ENCODE data around the gene FBXW2. TPM values are rescaled to one million over a fixed set of nuclear protein-coding genes. Genes with fewer than 3 reads are reported as not detected.

Gene FBXW2
- total and polyA plus RNA-seq, 7 experiments from 2014 or later = 31.5 to 90.3 (median 77.5) TPM

GRCh38 chr9:120737416-120738165 lies 55.6 kb downstream of the FBXW2 start:
- no peak for ATAC-seq
- peaks cover 0 to 3% of the 10 kb centered on the region in 2 donors for H3K4me1 ChIP-seq (ENCODE audit: control insufficient read depth in 2 of 2, insufficient read depth in 2 of 2, low read length in 2 of 2)
- H3K9me3 Mint-ChIP-seq = no peaks in the 10 kb centered on the region
- H3K27ac ChIP-seq (ENCODE audit: low read depth, low read length) = no peak overlapping the region
- H3K27ac Mint-ChIP-seq = no peak overlapping the region
- no peaks in the 10 kb centered on the region for H3K36me3 ChIP-seq (ENCODE audit: control insufficient read depth in 2 of 3, insufficient read depth in 3 of 3, low read length in 3 of 3)
- DNase-seq = no peak
- H3K4me3 Mint-ChIP-seq = no peak overlapping the region
- H3K27me3 Mint-ChIP-seq = no peaks in the 10 kb centered on the region
- peaks cover 0 to 3% (median 0%) of the 10 kb centered on the region in 5 donors for H3K36me3 Mint-ChIP-seq
- POLR2A ChIA-PET = interaction anchor here (0.7 kb wide), 1 partner anchor 358 kb away, joined by 3 read pairs; no protein-coding TSS in a partner anchor
- no peaks in the 10 kb centered on the region for H3K27me3 ChIP-seq (ENCODE audit: control insufficient read depth in 2 of 2, insufficient read depth in 2 of 2, low read length in 2 of 2)
- CTCF ChIA-PET = no interaction called here
- no peaks in the 10 kb centered on the region for H3K9me3 ChIP-seq (ENCODE audit: control insufficient read depth in 2 of 3, low read length in 3 of 3)
- H3K4me1 Mint-ChIP-seq = peaks cover 0 to 6% (median 5%) of the 10 kb centered on the region in 7 donors
- no peak overlapping the region for H3K4me3 ChIP-seq (ENCODE audit: low read length)
- intact Hi-C loops (cut with micrococcal nuclease) = no loop called here

GRCh38 chr9:120736881-120737280 lies 56.3 kb downstream of the FBXW2 start:
- Mint-ChIP-seq H3K4me3 (no peak overlapping the region), H3K27ac (no peak overlapping the region), H3K4me1 (peaks cover 0 to 6% (median 5%) of the 10 kb centered on the region in 7 donors), H3K36me3 (peaks cover 0 to 3% (median 0%) of the 10 kb centered on the region in 5 donors), H3K27me3 (no peaks in the 10 kb centered on the region), H3K9me3 (no peaks in the 10 kb centered on the region)
- Histone ChIP-seq H3K9me3 (ENCODE audit: control insufficient read depth in 2 of 3, low read length in 3 of 3) (no peaks in the 10 kb centered on the region), H3K4me1 (ENCODE audit: control insufficient read depth in 2 of 2, insufficient read depth in 2 of 2, low read length in 2 of 2) (peaks cover 0 to 3% of the 10 kb centered on the region in 2 donors), H3K4me3 (ENCODE audit: low read length) (no peak overlapping the region), H3K27me3 (ENCODE audit: control insufficient read depth in 2 of 2, insufficient read depth in 2 of 2, low read length in 2 of 2) (no peaks in the 10 kb centered on the region), H3K36me3 (ENCODE audit: control insufficient read depth in 2 of 3, insufficient read depth in 3 of 3, low read length in 3 of 3) (no peaks in the 10 kb centered on the region), H3K27ac (ENCODE audit: low read depth, low read length) (no peak overlapping the region)
- intact Hi-C loops (cut with micrococcal nuclease) = no loop called here
- CTCF ChIA-PET = no interaction called here
- POLR2A ChIA-PET = interaction anchor here (0.7 to 1.4 kb wide), 2 partner anchors 359 to 477 kb away, joined by 3 to 5 read pairs; no protein-coding TSS in a partner anchor
- no peak for DNase-seq
- no peak for ATAC-seq

- no peak overlapping the region for H3K4me3 Mint-ChIP-seq
- no peak overlapping the region for H3K4me3 ChIP-seq (ENCODE audit: low read length)
- no peaks in the 10 kb centered on the region for H3K27me3 ChIP-seq (ENCODE audit: control insufficient read depth in 2 of 2, insufficient read depth in 2 of 2, low read length in 2 of 2)
- H3K36me3 ChIP-seq (ENCODE audit: control insufficient read depth in 2 of 3, insufficient read depth in 3 of 3, low read length in 3 of 3) = no peaks in the 10 kb centered on the region
- no peaks in the 10 kb centered on the region for H3K27me3 Mint-ChIP-seq
- H3K4me1 ChIP-seq (ENCODE audit: control insufficient read depth in 2 of 2, insufficient read depth in 2 of 2, low read length in 2 of 2) = peaks cover 0 to 3% of the 10 kb centered on the region in 2 donors
- H3K9me3 Mint-ChIP-seq = no peaks in the 10 kb centered on the region
- no peak overlapping the region for H3K27ac ChIP-seq (ENCODE audit: low read depth, low read length)
- ATAC-seq (peak; percentile 74), DNase-seq (no peak)
- H3K9me3 ChIP-seq (ENCODE audit: control insufficient read depth in 2 of 3, low read length in 3 of 3) = no peaks in the 10 kb centered on the region
- peak overlapping the region in 2 of 9 donors; percentile 10 to 15 for H3K27ac Mint-ChIP-seq
- CTCF ChIA-PET = interaction anchor here (0.5 to 0.9 kb wide), 3 partner anchors 26 to 555 kb away, joined by 3 to 4 read pairs (median 4); no protein-coding TSS in a partner anchor
- H3K4me1 Mint-ChIP-seq = peaks cover 0 to 6% (median 5%) of the 10 kb centered on the region in 7 donors
- H3K36me3 Mint-ChIP-seq = peaks cover 0 to 3% (median 0%) of the 10 kb centered on the region in 5 donors
- POLR2A ChIA-PET = interaction anchor here (0.8 to 1.4 kb wide), 2 partner anchors 21 to 478 kb away, joined by 3 to 5 read pairs; partner anchors contain the start of gene MEGF9
- intact Hi-C loops (cut with micrococcal nuclease) = no loop called here
Measured at GRCh38 chr9:120735415-120736126, 57.6 kb downstream of the FBXW2 start.

- H3K27me3 ChIP-seq (ENCODE audit: control insufficient read depth in 2 of 2, insufficient read depth in 2 of 2, low read length in 2 of 2) = no peaks in the 10 kb centered on the region
- no peaks in the 10 kb centered on the region for H3K9me3 Mint-ChIP-seq
- no peak overlapping the region for H3K27ac ChIP-seq (ENCODE audit: low read depth, low read length)
- no peak overlapping the region for H3K4me3 ChIP-seq (ENCODE audit: low read length)
- peaks cover 0 to 3% (median 0%) of the 10 kb centered on the region in 5 donors for H3K36me3 Mint-ChIP-seq
- DNase-seq (no peak), ATAC-seq (no peak)
- H3K36me3 ChIP-seq (ENCODE audit: control insufficient read depth in 2 of 3, insufficient read depth in 3 of 3, low read length in 3 of 3) = no peaks in the 10 kb centered on the region
- peaks cover 0 to 3% of the 10 kb centered on the region in 2 donors for H3K4me1 ChIP-seq (ENCODE audit: control insufficient read depth in 2 of 2, insufficient read depth in 2 of 2, low read length in 2 of 2)
- no peaks in the 10 kb centered on the region for H3K27me3 Mint-ChIP-seq
- no peak overlapping the region for H3K4me3 Mint-ChIP-seq
- ChIA-PET CTCF (no interaction called here), POLR2A (interaction anchor here (0.8 kb wide), 1 partner anchor 20 kb away, joined by 3 read pairs; the partner anchor contains the start of gene MEGF9)
- no peaks in the 10 kb centered on the region for H3K9me3 ChIP-seq (ENCODE audit: control insufficient read depth in 2 of 3, low read length in 3 of 3)
- H3K4me1 Mint-ChIP-seq = peaks cover under 1 to 6% (median 5%) of the 10 kb centered on the region in 7 donors
- peak overlapping the region in 4 of 9 donors; percentile 8 to 40 (median 24) for H3K27ac Mint-ChIP-seq
- intact Hi-C loops (cut with micrococcal nuclease) = no loop called here
Measured at GRCh38 chr9:120734607-120735410, 58.4 kb downstream of the FBXW2 start.

GRCh38 chr9:120733190-120733589 lies 60.0 kb downstream of the FBXW2 start:
- Histone ChIP-seq H3K27ac (ENCODE audit: low read depth, low read length) (no peak overlapping the region), H3K9me3 (ENCODE audit: control insufficient read depth in 2 of 3, low read length in 3 of 3) (no peaks in the 10 kb centered on the region), H3K4me1 (ENCODE audit: control insufficient read depth in 2 of 2, insufficient read depth in 2 of 2, low read length in 2 of 2) (peaks cover 0 to 3% of the 10 kb centered on the region in 2 donors), H3K36me3 (ENCODE audit: control insufficient read depth in 2 of 3, insufficient read depth in 3 of 3, low read length in 3 of 3) (no peaks in the 10 kb centered on the region), H3K27me3 (ENCODE audit: control insufficient read depth in 2 of 2, insufficient read depth in 2 of 2, low read length in 2 of 2) (no peaks in the 10 kb centered on the region), H3K4me3 (ENCODE audit: low read length) (no peak overlapping the region)
- CTCF ChIA-PET = no interaction called here
- Mint-ChIP-seq H3K27ac (no peak overlapping the region), H3K36me3 (peaks cover 0 to 3% (median 0%) of the 10 kb centered on the region in 5 donors), H3K9me3 (no peaks in the 10 kb centered on the region), H3K27me3 (no peaks in the 10 kb centered on the region), H3K4me1 (peaks cover 4 to 6% (median 5%) of the 10 kb centered on the region in 7 donors), H3K4me3 (no peak overlapping the region)
- intact Hi-C loops (cut with micrococcal nuclease) = no loop called here
- POLR2A ChIA-PET = no interaction called here
- DNase-seq (no peak), ATAC-seq (no peak)
